GM12878 (cell line): ENCODE results near the gene NBEA. TPM values are rescaled to one million over a fixed set of nuclear protein-coding genes. Genes with fewer than 3 reads are reported as not detected.

Experiments used
- IRF4 ChIP-seq: IDR thresholded peaks from 2 replicates; pipeline ENCODE4 v1.6.1; 2011; ENCODE audit warnings: low read depth, low read length
- PRDM15 ChIP-seq: fragments of 450-650 bp; formaldehyde crosslinking; IDR thresholded peaks from 2 replicates; pipeline ENCODE4 v1.4.0; 2020; ENCODE audit warnings: mild to moderate bottlenecking, moderate library complexity
- RELA ChIP-seq: fragments of 450-650 bp; IDR thresholded peaks from 2 replicates; pipeline ENCODE4 v1.8.0; 2014; ENCODE audit warnings: borderline replicate concordance; ENCODE audit not compliant: partially characterized antibody
- TARDBP ChIP-seq: IDR thresholded peaks from 2 replicates; pipeline ENCODE4 v1.6.1; 2016; ENCODE audit warnings: borderline replicate concordance
- TCF7 ChIP-seq: IDR thresholded peaks from 2 replicates; pipeline ENCODE4 v1.6.1; 2014; ENCODE audit warnings: antibody characterized with exemption, borderline replicate concordance
- ZBTB11 ChIP-seq: fragments of 450-650 bp; formaldehyde crosslinking; IDR thresholded peaks from 2 replicates; pipeline ENCODE4 v1.5.0; 2022; ENCODE audit warnings: mild to moderate bottlenecking, missing genetic modification characterization
- polyA plus RNA-seq, 11 experiments: library from polyadenylated mRNA; depleted of rRNA in 4 of 11; unstranded in 6 of 11; stranded (reverse) in 5 of 11; fragments of >200 nt; fragmentation: Nextera tagmentation in 4 of 11; fragmentation: Illumina TruSeq in 1 of 11; extraction: Ambion mirVana in 4 of 11; extraction: Trizol in 1 of 11; gene quantifications; 1 replicate in 1 of 11; 2 replicates in 10 of 11; pipeline versions ENCODE4 v1.2.1 to v1.2.3, GENCODE V29; 2011 to 2016; ENCODE audit warnings: inconsistent platforms in 2 of 11, missing spikeins in 2 of 11, low read depth in 1 of 11
- total RNA-seq, 4 experiments: library from RNA; depleted of rRNA in 3 of 4; stranded (reverse); fragments of >200 nt in 3 of 4; fragmentation: Illumina TruSeq in 1 of 4; extraction: Trizol in 1 of 4; gene quantifications; 2 replicates each; pipeline versions ENCODE4 v1.2.1 to v1.2.3, GENCODE V29; 2013 to 2021

NBEA gene
- total and polyA plus RNA-seq, 10 of the 15 experiments (the other 5 are each of a cell fraction or from before 2014, with no cell fraction given), result 0.23 to 3.6 (median 0.55) TPM

- TF ChIP-seq PRDM15 (no peak), ZBTB11 (CRISPR knock-in tag) (no peak), IRF4 (no peak), RELA (no peak), TARDBP (no peak), TCF7 (no peak)
Observed at GRCh38 chr13:35478271-35479037, 536.4 kb downstream of the NBEA start (continued).
